CD4-positive, alpha-beta T cell treated with Interleukin-1 beta for 1 hour (primary cell): ENCODE data around the gene CHST9.
"Not testable (repeated sequence)": the region's sequence is repeated elsewhere in the genome, so short reads cannot be mapped to it uniquely, and the experiment has no call there.

Experiments used
- DNase-seq, 2 donors: peaks; one replicate each; pipeline ENCODE4 v3.0.0-alpha.2; 2020 to 2022

Gene CHST9, protein sequence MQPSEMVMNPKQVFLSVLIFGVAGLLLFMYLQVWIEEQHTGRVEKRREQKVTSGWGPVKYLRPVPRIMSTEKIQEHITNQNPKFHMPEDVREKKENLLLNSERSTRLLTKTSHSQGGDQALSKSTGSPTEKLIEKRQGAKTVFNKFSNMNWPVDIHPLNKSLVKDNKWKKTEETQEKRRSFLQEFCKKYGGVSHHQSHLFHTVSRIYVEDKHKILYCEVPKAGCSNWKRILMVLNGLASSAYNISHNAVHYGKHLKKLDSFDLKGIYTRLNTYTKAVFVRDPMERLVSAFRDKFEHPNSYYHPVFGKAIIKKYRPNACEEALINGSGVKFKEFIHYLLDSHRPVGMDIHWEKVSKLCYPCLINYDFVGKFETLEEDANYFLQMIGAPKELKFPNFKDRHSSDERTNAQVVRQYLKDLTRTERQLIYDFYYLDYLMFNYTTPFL

GRCh38 chr18:27185025-27185763 lies at the start of gene CHST9:
Gene CHST9, minus strand, starts transcription at chr18:27185308. Its CDS starts 42,499 bp downstream, at chr18:27142809.
- no peak for DNase-seq

DNA sequence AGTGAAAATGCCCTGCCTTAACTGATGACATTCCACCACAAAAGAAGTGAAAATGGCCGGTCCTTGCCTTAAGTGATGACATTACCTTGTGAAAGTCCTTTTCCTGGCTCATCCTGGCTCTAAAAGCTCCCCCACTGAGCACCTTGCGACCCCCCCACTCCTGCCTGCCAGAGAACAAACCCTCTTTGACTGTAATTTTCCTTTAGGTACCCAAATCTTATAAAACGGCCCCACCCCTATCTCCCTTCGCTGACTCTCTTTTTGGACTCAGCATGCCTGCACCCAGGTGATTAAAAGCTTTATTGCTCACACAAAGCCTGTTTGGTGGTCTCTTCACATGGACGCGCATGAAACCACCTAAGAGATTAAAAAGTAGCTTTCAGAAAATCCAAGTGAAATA lies 47.2 kb upstream of the CHST9 start:
- not testable (repeated sequence) for DNase-seq

- not testable (repeated sequence) for DNase-seq
Measured at GRCh38 chr18:27231671-27232070, 46.6 kb upstream of the CHST9 start.

GRCh38 chr18:27231221-27231620 lies 46.1 kb upstream of the CHST9 start:
- DNase-seq, result not testable (repeated sequence)

DNA sequence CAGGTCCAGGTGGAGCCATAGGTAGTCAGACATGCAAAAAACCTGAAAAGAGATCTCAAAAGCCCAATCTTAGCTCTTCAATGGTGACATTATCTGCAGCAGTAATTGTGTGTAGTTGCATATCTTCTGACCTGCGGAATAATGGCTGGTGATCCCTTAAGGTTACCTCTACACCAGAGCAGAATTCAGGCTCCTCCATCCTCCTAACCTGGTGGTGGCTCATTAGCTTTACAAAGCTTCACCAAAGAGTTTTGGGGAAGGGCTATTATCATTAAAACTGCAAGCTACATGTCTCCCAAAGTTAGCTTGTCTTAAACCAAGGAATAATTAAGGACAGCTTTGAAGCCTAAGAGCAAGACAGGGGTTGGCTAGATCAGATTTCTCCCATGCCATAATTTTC lies 42.6 kb upstream of the CHST9 start:
- DNase-seq, result no peak

- DNase-seq, result no peak
Measured at GRCh38 chr18:27226556-27227075, 41.5 kb upstream of the CHST9 start.

- no peak for DNase-seq
Measured at GRCh38 chr18:27225947-27226481, 40.9 kb upstream of the CHST9 start.

DNA sequence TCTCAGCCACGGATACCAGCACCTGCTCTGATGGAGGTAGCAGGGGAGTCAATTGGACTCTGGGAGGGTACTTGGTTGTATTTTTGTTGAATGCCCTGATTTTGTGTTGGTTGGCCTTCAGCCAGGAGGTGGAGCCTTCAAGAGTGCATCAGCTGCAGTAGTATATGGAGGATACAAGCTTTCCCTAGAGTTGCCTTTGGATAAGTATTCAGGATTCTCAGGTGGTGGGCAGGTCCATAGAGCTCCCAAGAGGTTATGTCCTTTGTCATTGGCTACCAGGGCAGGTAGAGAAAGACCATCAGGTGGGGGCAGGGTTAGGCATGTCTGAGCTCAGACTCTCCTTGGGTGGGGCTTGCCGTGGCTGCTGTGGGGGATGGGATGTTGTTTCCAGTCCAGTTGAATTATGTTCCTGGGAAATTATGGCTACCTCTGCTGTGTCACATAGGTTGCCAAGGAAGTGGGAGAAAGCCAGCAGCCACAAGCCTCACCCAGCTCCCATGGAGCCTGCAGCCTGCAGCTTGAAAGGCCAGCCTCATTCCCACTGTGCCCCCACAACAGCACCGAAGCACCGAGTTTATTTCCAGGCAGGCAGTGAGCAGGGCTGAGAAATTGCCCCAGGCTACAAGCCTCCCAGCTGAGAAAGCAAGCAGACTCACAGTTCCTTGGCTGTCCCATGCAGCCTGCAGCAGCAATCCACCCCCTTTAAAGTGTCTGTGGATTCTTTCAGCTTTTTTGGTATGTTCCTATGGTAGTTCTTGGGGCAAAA lies 38.6 kb upstream of the CHST9 start:
- no peak for DNase-seq

GRCh38 chr18:27214831-27215230 lies 29.7 kb upstream of the CHST9 start:
- DNase-seq, result no peak

GRCh38 chr18:27213123-27213717 lies 28.1 kb upstream of the CHST9 start:
- DNase-seq, result no peak

DNA sequence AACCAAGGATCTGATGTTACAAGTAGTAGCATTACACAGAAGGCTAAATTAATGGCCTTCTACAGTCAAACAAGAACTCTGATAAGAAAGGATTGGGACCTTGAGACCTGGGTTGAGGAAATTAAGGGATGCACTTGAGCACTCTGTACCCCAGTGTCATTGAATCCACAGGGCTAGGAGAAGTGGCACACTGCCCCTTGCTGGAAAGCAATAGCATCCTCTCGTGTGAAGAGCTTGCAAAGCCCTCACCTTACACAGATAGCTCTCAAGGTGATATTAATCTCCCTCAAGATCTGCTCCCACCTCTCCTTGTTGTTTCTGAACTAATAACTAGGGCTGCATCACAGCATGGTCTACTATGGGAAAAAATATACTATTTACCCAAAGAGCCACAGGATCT lies 26.5 kb upstream of the CHST9 start:
- DNase-seq, result no peak

DNA sequence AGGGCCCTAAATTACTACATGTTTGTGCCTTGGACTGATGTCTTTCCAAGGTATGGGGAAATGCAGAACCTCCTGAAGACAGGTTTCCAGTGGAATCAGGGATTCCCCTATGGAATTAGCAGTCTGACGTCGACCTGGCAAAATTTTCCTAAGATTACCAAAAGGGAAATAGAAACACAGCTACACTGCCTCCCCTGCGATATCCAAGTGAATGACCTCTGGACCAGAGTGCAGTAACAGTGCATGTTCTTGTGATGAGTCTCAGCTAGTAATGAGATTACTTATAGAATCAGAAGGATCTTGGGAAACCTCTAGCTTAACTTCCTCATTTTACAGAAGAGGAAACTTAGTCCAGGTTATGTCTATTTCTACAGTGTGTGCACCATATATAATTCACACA lies 21.3 kb upstream of the CHST9 start:
- no peak for DNase-seq

- no peak for DNase-seq
Measured at GRCh38 chr18:27202741-27203140, 17.6 kb upstream of the CHST9 start.

DNA sequence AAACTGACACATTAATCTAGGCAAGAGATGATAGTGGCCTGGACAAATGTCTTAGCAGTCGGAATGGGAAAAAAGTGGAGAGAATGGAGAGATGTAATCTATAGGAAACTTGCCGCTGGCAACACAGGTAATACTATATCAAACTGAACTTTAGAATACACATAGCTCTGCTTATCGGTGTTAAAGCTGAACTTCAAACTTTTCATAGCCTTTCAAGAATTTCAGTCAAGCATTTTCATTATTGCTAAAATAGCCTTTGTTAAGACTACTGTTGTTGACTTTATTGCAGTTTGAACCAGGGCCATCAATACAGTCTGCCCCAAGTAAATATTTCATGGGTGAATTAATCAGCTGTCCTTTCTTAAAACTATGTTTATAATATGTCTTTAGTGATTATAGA lies 12.9 kb upstream of the CHST9 start:
- no peak for DNase-seq

- no peak for DNase-seq
Measured at GRCh38 chr18:27188309-27188708, 3.2 kb upstream of the CHST9 start.

DNA sequence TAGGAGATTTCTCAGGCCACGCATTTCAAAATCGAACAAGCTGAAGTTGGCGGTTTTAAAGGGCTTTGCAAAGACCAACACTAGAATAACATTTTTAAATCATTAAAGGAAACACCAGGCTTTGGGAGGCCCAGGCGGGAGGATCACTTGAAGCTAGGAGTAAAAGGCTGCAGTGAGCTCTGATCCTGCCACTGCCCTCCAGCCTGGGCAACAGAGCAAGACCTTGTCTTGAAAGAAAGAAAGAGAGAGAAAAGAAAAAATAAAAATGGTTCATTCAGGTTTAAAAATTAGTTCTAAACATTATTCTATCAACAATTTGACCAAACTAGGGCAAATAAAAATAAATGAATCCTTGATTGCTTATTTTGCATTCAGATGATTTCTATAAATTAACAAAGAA lies 789 bp upstream of the CHST9 start:
- DNase-seq, result no peak

DNA sequence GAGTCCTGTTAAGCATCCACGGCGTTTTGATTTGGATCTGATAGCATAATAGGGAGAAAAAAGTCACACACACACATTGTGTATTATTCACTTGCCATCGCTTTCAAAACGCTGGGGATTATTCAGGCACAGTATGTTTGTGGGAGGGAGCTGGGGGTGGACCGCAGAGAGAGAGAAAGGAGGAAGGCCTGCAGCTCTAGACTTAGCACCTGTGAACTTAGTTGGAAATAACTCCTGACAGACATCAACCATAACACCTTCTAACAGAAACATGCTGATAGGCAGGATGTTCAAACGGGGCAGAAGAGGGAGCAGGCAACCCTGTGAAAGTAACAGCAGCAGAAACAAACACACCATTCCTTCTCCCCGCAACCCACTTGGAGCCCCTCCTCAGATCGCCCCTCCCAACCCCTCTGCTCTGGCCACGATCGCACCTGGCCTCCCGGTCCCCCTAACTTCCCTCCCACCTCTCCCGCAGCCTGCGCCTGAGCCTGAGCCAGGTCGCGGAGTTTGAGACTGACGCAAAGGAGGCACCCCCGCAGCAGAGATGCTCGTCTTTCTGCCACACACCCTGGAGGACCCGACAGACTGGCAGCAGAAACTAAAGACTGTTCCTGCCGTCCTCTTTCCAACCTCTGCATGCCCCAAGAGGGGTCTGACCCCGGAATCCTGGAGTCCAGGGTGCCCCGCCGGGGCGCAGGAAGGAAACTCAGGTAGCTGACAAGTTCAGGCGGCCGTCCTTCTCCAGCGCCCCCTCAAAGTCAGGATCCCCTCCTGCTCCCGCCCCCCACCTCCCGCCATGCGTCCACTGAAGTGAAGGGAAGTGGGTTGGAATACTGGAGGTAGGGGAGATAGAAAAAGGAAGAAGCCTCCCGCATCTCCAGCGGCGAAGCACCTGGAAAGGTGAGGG lies 738 bp downstream of the CHST9 start:
- no peak for DNase-seq

GRCh38 chr18:27181726-27182125 lies 3.4 kb downstream of the CHST9 start:
- no peak for DNase-seq

DNA sequence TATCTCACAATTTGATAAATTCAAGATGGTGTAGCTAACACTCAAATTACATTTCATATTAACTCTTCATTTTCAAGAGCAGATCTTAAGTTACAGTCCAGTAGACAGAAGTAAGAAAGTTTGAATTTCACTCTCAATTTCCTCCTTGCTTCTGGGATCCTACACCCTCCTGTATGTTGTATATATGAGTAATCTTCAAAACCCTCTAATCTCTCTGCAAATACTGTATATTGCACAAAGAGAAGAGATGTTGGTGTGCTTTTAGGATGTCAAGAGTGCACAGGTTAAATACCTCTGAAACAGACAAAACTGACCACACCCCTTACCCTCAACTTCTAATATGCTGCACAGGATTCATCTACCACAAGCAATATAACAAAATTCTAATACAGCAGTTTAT lies 6.7 kb downstream of the CHST9 start:
- DNase-seq, result no peak

- DNase-seq, result no peak
Measured at GRCh38 chr18:27175914-27176313, 9.2 kb downstream of the CHST9 start.

- no peak for DNase-seq
Measured at GRCh38 chr18:27175245-27175644, 9.9 kb downstream of the CHST9 start.
